ENCODE results near the gene RPGR.

RPGR gene

GRCh38 chrX:38225093-38225492, 102.2 kb downstream of the RPGR start:
- H3K4me3 ChIP-seq = no peak overlapping the region
- peaks cover 0 to 5% (median 2%) of the 10 kb centered on the region in 10 experiments; a peak in 5 of 20 replicates for H3K4me1 ChIP-seq
- no peaks in the 10 kb centered on the region for H4K20me1 ChIP-seq
- H3K27ac ChIP-seq = no peak overlapping the region
- TF ChIP-seq Cebpa-rat (IDR thresholded peaks at IDR 0.05) = no peak
- H3K9me3 ChIP-seq (replicated peaks in 1 of 11) = peaks cover 0 to 7% (median 0%) of the 10 kb centered on the region in 11 experiments; a peak in 3 of 22 replicates
- peak overlapping the region in 2 of 11 experiments; percentile 16 to 18; a peak in 1 of 22 replicates for H3K4me2 ChIP-seq
- H3K36me3 ChIP-seq = no peaks in the 10 kb centered on the region
- no peak overlapping the region for H3K9ac ChIP-seq
- H3K27me3 ChIP-seq = peaks cover 13 to 25% (median 18%) of the 10 kb centered on the region in 11 experiments

DNA sequence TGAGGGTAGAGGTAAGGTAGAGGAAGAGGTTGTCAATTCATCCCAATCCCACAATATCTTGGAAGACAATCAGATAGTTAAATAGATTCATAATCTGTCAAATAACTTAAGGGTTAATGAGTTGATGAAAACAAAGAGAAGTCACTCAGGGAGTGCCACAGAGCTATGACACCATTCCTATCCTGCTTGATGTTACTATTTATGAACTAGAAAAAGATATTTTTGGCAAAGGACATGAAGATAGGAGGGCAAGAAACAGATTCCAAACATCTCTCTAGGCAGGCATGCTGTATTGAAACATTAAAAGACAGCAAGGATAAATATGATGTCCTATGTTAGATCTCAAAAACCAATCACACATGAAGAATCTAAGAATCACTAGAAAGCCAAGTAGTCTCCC, 103.1 kb downstream of the RPGR start:
- Histone ChIP-seq H3K4me1 (peaks cover 0 to 6% (median 2%) of the 10 kb centered on the region in 10 experiments; a peak in 6 of 20 replicates), H3K36me3 (no peaks in the 10 kb centered on the region), H4K20me1 (no peaks in the 10 kb centered on the region), H3K9ac (no peak overlapping the region), H3K4me2 (no peak overlapping the region), H3K4me3 (no peak overlapping the region), H3K27me3 (peaks cover 17 to 33% (median 28%) of the 10 kb centered on the region in 11 experiments), H3K27ac (no peak overlapping the region), H3K9me3 (replicated peaks in 1 of 11) (peaks cover 0 to 8% (median 0%) of the 10 kb centered on the region in 11 experiments; a peak in 3 of 22 replicates)
- TF ChIP-seq Cebpa-rat (IDR thresholded peaks at IDR 0.05) = no peak

- Histone ChIP-seq H3K4me2 (peak overlapping the region in 2 of 11 experiments; percentile 87 to 89; a peak in 3 of 22 replicates), H3K4me3 (no peak overlapping the region), H3K4me1 (peaks cover 0 to 6% (median 2%) of the 10 kb centered on the region in 10 experiments; a peak in 6 of 20 replicates)
Measured at GRCh38 chrX:38221391-38221929, 105.8 kb downstream of the RPGR start.

GRCh38 chrX:38220415-38221390, 106.6 kb downstream of the RPGR start, which contains the start of gene SRPX:
SRPX (minus strand) TSS chrX:38220871; CDS start chrX:38220792, 79 bp downstream.
- Histone ChIP-seq H3K4me3 (peak within 1 kb of the TSS; percentile 50 to 70 (median 62)), H3K9me3 (replicated peaks in 1 of 11) (peaks cover 0 to 8% (median 0%) of the 10 kb centered on the region in 11 experiments; a peak in 3 of 22 replicates), H3K9ac (peak within 1 kb of the TSS in 10 of 11 experiments; percentile 22 to 55 (median 48); a peak in 16 of 22 replicates), H3K4me2 (peak within 1 kb of the TSS; percentile 75 to 93 (median 88)), H3K36me3 (no peaks in the 10 kb centered on the region), H3K27me3 (peaks cover 20 to 38% (median 33%) of the 10 kb centered on the region in 11 experiments), H3K27ac (peak within 1 kb of the TSS in 1 of 11 experiments; percentile 16; a peak in 1 of 22 replicates), H4K20me1 (no peaks in the 10 kb centered on the region), H3K4me1 (peaks cover 0 to 6% (median 2%) of the 10 kb centered on the region in 10 experiments; a peak in 6 of 20 replicates)
- no peak for TF ChIP-seq Cebpa-rat (IDR thresholded peaks at IDR 0.05)

More at GRCh38 chrX:38221391-38221929, 105.8 kb downstream of the RPGR start:
- peaks cover 20 to 38% (median 33%) of the 10 kb centered on the region in 11 experiments for H3K27me3 ChIP-seq
- TF ChIP-seq Cebpa-rat (IDR thresholded peaks at IDR 0.05) = no peak
- no peak overlapping the region for H3K27ac ChIP-seq
- H3K9ac ChIP-seq = no peak overlapping the region
- H3K36me3 ChIP-seq = no peaks in the 10 kb centered on the region
- peaks cover 0 to 8% (median 0%) of the 10 kb centered on the region in 11 experiments; a peak in 3 of 22 replicates for H3K9me3 ChIP-seq (replicated peaks in 1 of 11)
- no peaks in the 10 kb centered on the region for H4K20me1 ChIP-seq

DNA sequence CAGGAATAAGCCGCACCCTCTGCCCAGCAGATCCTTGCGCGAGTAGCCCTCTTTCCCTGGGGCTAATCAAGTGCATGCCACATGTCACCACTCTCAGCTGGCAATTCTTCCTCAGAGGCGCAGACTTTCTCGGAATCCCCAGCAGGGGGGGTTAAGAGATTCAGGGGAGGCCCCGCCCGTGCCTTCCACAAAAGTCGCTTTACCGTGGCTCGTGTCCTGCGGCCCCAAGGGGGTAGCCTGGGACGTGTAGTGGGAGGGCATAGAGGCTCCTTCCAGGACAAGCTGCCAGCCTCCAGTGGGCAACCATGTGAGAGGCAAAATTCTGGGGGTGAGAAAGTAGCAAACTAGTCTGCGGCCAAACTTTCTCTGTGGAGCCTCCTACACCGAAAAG, 107.3 kb downstream of the RPGR start:
- Histone ChIP-seq H3K4me1 (peaks cover 0 to 6% (median under 1%) of the 10 kb centered on the region in 10 experiments; a peak in 6 of 20 replicates), H3K9ac (peak overlapping the region in 9 of 11 experiments; percentile 25 to 55 (median 48); a peak in 14 of 22 replicates), H3K27ac (peak overlapping the region in 1 of 11 experiments; percentile 16; a peak in 1 of 22 replicates), H3K4me3 (peak overlapping the region; percentile 50 to 70 (median 62)), H3K36me3 (no peaks in the 10 kb centered on the region), H3K4me2 (peak overlapping the region; percentile 75 to 93 (median 88)), H3K27me3 (peaks cover 20 to 38% (median 30%) of the 10 kb centered on the region in 11 experiments), H4K20me1 (no peaks in the 10 kb centered on the region), H3K9me3 (replicated peaks in 1 of 11) (peaks cover 0 to 8% (median 0%) of the 10 kb centered on the region in 11 experiments; a peak in 3 of 22 replicates)
- no peak for TF ChIP-seq Cebpa-rat (IDR thresholded peaks at IDR 0.05)

All from BLaER1 treated with 17β-estradiol and CSF1 and Interleukin-3, amounts not matched to agents 10 nM and 100 nM (cell line).